GM12878 (cell line): ENCODE data around the gene CNN2. TPM values are rescaled to one million over a fixed set of nuclear protein-coding genes. Genes with fewer than 3 reads are reported as not detected.
A peak's percentile ranks its signal among the peaks of the same experiment; 100 is the strongest.

Source experiments
- ATAC-seq: fragments of 200-7000 bp; cut with Tn5 transposase; 3 replicates; pipeline ENCODE4 v1.9.1; 2020; ENCODE audit warnings: mild to moderate bottlenecking, moderate library complexity
- BruUV-seq: library from RNA; stranded (reverse); fragments of 400-500 nt; replicated peaks from 2 replicates; lab custom pipeline; 2021; lab: Mats Ljungman, UMichigan
- CTCF ChIA-PET: fragments of 300-600 bp; sonication (Branson Sonifier 250); formaldehyde crosslinking; extraction: SDS; loops from one replicate; lab custom pipeline; 2021; ENCODE audit warnings: inconsistent platforms; lab: Yijun Ruan, JAX
- POLR2A ChIA-PET: fragments of 350-600 bp; formaldehyde crosslinking; extraction: SDS; loops from one replicate; lab custom pipeline; 2021; ENCODE audit warnings: inconsistent platforms; lab: Charles Lee
- RAD21 ChIA-PET: fragments of 300-600 bp; sonication (Branson Sonifier 250); formaldehyde crosslinking; loops from one replicate; lab custom pipeline; 2023; ENCODE audit warnings: antibody characterized with exemption; ENCODE audit not compliant: unreplicated experiment; lab: Charles Lee
- SMC1A ChIA-PET: fragments of 300-600 bp; sonication (Branson Sonifier 250); formaldehyde crosslinking; loops from one replicate; lab custom pipeline; 2023; ENCODE audit not compliant: unreplicated experiment, uncharacterized antibody; lab: Charles Lee
- DNase-seq: peaks from one replicate; pipeline ENCODE4 v3.0.0-alpha.2; 2011; ENCODE audit warnings: low read depth, low spot score
- FAIRE-seq: peaks from 3 replicates; lab custom pipeline; 2011; peaks lifted over from hg19 to GRCh38; lab: Jason Lieb, UNC
- H2AFZ ChIP-seq: 2 replicates; pipeline ENCODE4 v1.6.0; 2011; ENCODE audit warnings: low read depth, low read length, control low read depth; ENCODE audit not compliant: control insufficient read depth
- H3K27ac ChIP-seq: 2 replicates; pipeline ENCODE4 v1.5.1; 2011; ENCODE audit warnings: control low read depth; ENCODE audit not compliant: control insufficient read depth, insufficient read depth
- H3K27me3 ChIP-seq, 2 experiments: replicated peaks in 1 of 2; 2 replicates each; pipeline versions ENCODE4 v1.6.0 to v1.6.1; 2011; ENCODE audit warnings: low read length in 1 of 2; ENCODE audit not compliant: control insufficient read depth in 2 of 2, insufficient read depth in 2 of 2
- H3K36me3 ChIP-seq, 2 experiments: 2 replicates each; pipeline ENCODE4 v1.5.1; 2011; ENCODE audit warnings: low read length in 1 of 2; ENCODE audit not compliant: control insufficient read depth in 2 of 2, insufficient read depth in 2 of 2
- H3K4me1 ChIP-seq: 2 replicates; pipeline ENCODE4 v1.6.1; 2011; ENCODE audit warnings: mild to moderate bottlenecking, low read length, moderate library complexity, mixed read lengths; ENCODE audit not compliant: control insufficient read depth, insufficient read depth
- H3K4me2 ChIP-seq: 2 replicates; pipeline ENCODE4 v1.6.0; 2011; ENCODE audit warnings: control low read depth; ENCODE audit not compliant: control insufficient read depth, insufficient read depth
- H3K4me3 ChIP-seq: fragments of 200-600 bp; sonication (generic); 2 replicates; pipeline ENCODE4 v1.5.1; 2016
- H3K79me2 ChIP-seq: 2 replicates; pipeline ENCODE4 v1.6.0; 2011; ENCODE audit warnings: low read length; ENCODE audit not compliant: control insufficient read depth, insufficient read depth
- H3K9ac ChIP-seq: 2 replicates; pipeline ENCODE4 v1.8.0; 2011; ENCODE audit warnings: low read length, control low read depth, mixed read lengths; ENCODE audit not compliant: control insufficient read depth, insufficient read depth
- H3K9me3 ChIP-seq: replicated peaks from 3 replicates; pipeline ENCODE4 v1.5.1; 2011; ENCODE audit warnings: mild to moderate bottlenecking, low read length; ENCODE audit not compliant: control insufficient read depth, insufficient read depth
- H4K20me1 ChIP-seq: 2 replicates; pipeline ENCODE4 v1.6.0; 2011; ENCODE audit not compliant: control insufficient read depth, insufficient read depth
- DPF2 ChIP-seq: fragments of 450-650 bp; IDR thresholded peaks from 2 replicates; pipeline ENCODE4 v1.6.1; 2017; ENCODE audit warnings: mild to moderate bottlenecking
- EGR1 ChIP-seq, 2 experiments: IDR thresholded peaks; 1 replicate in 1 of 2; 2 replicates in 1 of 2; pipeline ENCODE4 v1.6.1; 2011 to 2012; ENCODE audit warnings: low read depth in 2 of 2, low read length in 2 of 2, borderline replicate concordance in 1 of 2, mild to moderate bottlenecking in 1 of 2, moderate library complexity in 1 of 2
- ELK1 ChIP-seq: IDR thresholded peaks from 2 replicates; pipeline ENCODE4 v1.6.1; 2012; ENCODE audit warnings: low read depth, low read length, improper control_type of control experiment
- GATAD2B ChIP-seq: fragments of 450-650 bp; conservative IDR thresholded peaks from 2 replicates; pipeline ENCODE4 v1.6.1; 2017; ENCODE audit warnings: low read depth, mild to moderate bottlenecking, moderate library complexity
- IKZF2 ChIP-seq, 2 experiments: fragments of 450-650 bp; IDR thresholded peaks; 2 replicates each; pipeline ENCODE4 v1.6.1; 2017; ENCODE audit warnings: mild to moderate bottlenecking in 2 of 2, moderate library complexity in 2 of 2
- JUNB ChIP-seq: IDR thresholded peaks from 2 replicates; pipeline ENCODE4 v1.6.1; 2016; ENCODE audit warnings: antibody characterized with exemption, mild to moderate bottlenecking
- NFYB ChIP-seq: IDR thresholded peaks from 2 replicates; pipeline ENCODE4 v1.6.1; 2011; ENCODE audit warnings: low read depth, mild to moderate bottlenecking, low read length, improper control_type of control experiment, moderate library complexity; ENCODE audit not compliant: insufficient read depth
- POLR2A ChIP-seq: IDR thresholded peaks from 2 replicates; pipeline ENCODE4 v1.6.1; 2011; ENCODE audit warnings: low read depth, mild to moderate bottlenecking, low read length
- REST ChIP-seq: IDR thresholded peaks from 2 replicates; pipeline ENCODE4 v1.6.1; 2012; ENCODE audit warnings: mild to moderate bottlenecking, low read depth, low read length
- SRF ChIP-seq, 2 experiments: IDR thresholded peaks; 2 replicates each; pipeline ENCODE4 v1.6.1; 2011; ENCODE audit warnings: low read depth in 2 of 2, low read length in 2 of 2, mild to moderate bottlenecking in 1 of 2, moderate library complexity in 1 of 2
- ZBTB33 ChIP-seq: fragments of 450-650 bp; IDR thresholded peaks from 2 replicates; pipeline ENCODE4 v1.6.1; 2017; ENCODE audit warnings: mild to moderate bottlenecking
- WGBS: methylation state at CpG from one replicate; pipeline ENCODE4 v1.1.6; 2016; ENCODE audit warnings: low lambda C conversion rate; ENCODE audit not compliant: insufficient replicate concordance, insufficient coverage; ENCODE audit errors: missing lambda C conversion rate; 5-methylcytosine and 5-hydroxymethylcytosine counted together
- in situ Hi-C: fragments of 300-500 bp; cut with MboI; formaldehyde crosslinking; loops from 9 replicates; pipeline ENCODE4 v1.14.3; 2018; ENCODE audit warnings: mixed read lengths
- intact Hi-C: fragments of 100-400 bp; cut with micrococcal nuclease; formaldehyde crosslinking; loops from one replicate; pipeline ENCODE4 v1.14.2; 2022; ENCODE audit not compliant: unreplicated experiment
- polyA plus RNA-seq, 11 experiments: library from polyadenylated mRNA; depleted of rRNA in 4 of 11; unstranded in 6 of 11; stranded (reverse) in 5 of 11; fragments of >200 nt; fragmentation: Nextera tagmentation in 4 of 11; fragmentation: Illumina TruSeq in 1 of 11; extraction: Ambion mirVana in 4 of 11; extraction: Trizol in 1 of 11; gene quantifications; 1 replicate in 1 of 11; 2 replicates in 10 of 11; pipeline versions ENCODE4 v1.2.1 to v1.2.3, GENCODE V29; 2011 to 2016; ENCODE audit warnings: inconsistent platforms in 2 of 11, missing spikeins in 2 of 11, low read depth in 1 of 11
- total RNA-seq, 4 experiments: library from RNA; depleted of rRNA in 3 of 4; stranded (reverse); fragments of >200 nt in 3 of 4; fragmentation: Illumina TruSeq in 1 of 4; extraction: Trizol in 1 of 4; gene quantifications; 2 replicates each; pipeline versions ENCODE4 v1.2.1 to v1.2.3, GENCODE V29; 2013 to 2021
- TF ChIP-seq, protein P1 (sequence below): fragments of 450-650 bp; formaldehyde crosslinking; IDR thresholded peaks from 2 replicates; pipeline ENCODE4 v1.5.0; 2022; ENCODE audit warnings: mild to moderate bottlenecking, missing genetic modification characterization

The CNN2 gene
- total and polyA plus RNA-seq, 10 of the 15 experiments (the other 5 are each of a cell fraction or from before 2014, with no cell fraction given), result 34.7 to 311 (median 172) TPM

DNA sequence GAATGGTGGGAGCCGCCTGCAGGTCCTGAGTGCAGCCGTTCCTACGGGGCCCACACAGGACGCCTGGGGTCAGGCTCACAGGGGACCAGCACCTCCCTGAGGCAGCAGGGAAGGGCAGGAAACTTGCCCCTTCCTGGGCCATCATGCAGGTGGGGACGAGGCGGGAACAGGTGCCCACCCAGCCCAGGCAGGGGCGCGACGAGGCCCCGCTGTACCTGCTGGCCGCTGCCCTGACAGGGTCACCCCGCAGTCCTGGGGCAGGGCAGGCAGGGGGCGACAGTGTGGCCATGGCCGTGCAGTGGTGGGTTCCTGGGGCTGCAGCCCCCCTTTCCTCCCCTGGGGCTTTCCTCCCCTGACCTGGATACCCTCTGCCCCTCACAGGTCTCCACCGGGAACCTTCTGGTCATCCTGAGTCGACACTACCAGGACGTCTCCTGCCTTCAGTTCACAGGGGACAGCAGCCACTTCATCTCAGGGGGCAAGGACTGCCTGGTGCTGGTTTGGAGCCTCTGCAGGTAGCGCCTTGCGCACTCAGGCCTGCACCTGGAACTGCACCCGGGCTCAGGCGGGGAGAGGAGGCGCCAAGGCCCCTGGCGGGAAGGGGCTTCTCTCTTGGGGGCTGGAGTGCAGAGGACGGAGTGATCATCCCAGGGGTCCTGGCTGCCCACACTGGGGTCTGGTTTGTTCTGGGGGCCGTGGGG is 36.9 kb upstream of the CNN2 start (continued):
- TF ChIP-seq ZBTB33 (peak; percentile 5; the same call in 1 of the 2 replicates), JUNB (no peak), SRF (IDR thresholded peaks at IDR 0.05; ENCODE audit: low read depth in 2 of 2, low read length in 2 of 2) (no peak), NFYB (no peak), EGR1 (IDR thresholded peaks at IDR 0.05; ENCODE audit: borderline replicate concordance in 1 of 2, low read depth in 2 of 2, low read length in 2 of 2) (no peak), POLR2A (peak; percentile 27; the same call in 1 of the 2 replicates)

- BruUV-seq, result no TSS peak
- H4K20me1 ChIP-seq, result no peaks in the 10 kb centered on the region
- H2AFZ ChIP-seq, result no peak overlapping the region
- intact Hi-C loops, result no loop called here
- CTCF ChIA-PET, result no interaction called here
- H3K4me1 ChIP-seq, result no peaks in the 10 kb centered on the region
- RAD21 ChIA-PET, result no interaction called here
- H3K79me2 ChIP-seq, result no peaks in the 10 kb centered on the region; the same call in 1 of the 2 replicates
- H3K4me3 ChIP-seq, result no peak overlapping the region
- no peak overlapping the region for H3K27ac ChIP-seq
- no peaks in the 10 kb centered on the region for H3K9me3 ChIP-seq
- in situ Hi-C loops, result no loop called here
- no peak overlapping the region for H3K4me2 ChIP-seq
- peaks cover 4 to 15% of the 10 kb centered on the region in 2 experiments; a peak in 3 of 4 replicates for H3K36me3 ChIP-seq
- H3K9ac ChIP-seq, result no peak overlapping the region
- DNase-seq, result no peak
- POLR2A ChIA-PET, result no interaction called here
- no peak for ATAC-seq
- FAIRE-seq, result no peak
- SMC1A ChIA-PET, result no interaction called here
- no peaks in the 10 kb centered on the region for H3K27me3 ChIP-seq
- 94% methylated on average over 27 of the region's 27 CpGs for WGBS
- no peak for TF ChIP-seq POLR2A
- no peak for TF ChIP-seq REST
- TF ChIP-seq ELK1, result no peak
- TF ChIP-seq, protein P1, sequence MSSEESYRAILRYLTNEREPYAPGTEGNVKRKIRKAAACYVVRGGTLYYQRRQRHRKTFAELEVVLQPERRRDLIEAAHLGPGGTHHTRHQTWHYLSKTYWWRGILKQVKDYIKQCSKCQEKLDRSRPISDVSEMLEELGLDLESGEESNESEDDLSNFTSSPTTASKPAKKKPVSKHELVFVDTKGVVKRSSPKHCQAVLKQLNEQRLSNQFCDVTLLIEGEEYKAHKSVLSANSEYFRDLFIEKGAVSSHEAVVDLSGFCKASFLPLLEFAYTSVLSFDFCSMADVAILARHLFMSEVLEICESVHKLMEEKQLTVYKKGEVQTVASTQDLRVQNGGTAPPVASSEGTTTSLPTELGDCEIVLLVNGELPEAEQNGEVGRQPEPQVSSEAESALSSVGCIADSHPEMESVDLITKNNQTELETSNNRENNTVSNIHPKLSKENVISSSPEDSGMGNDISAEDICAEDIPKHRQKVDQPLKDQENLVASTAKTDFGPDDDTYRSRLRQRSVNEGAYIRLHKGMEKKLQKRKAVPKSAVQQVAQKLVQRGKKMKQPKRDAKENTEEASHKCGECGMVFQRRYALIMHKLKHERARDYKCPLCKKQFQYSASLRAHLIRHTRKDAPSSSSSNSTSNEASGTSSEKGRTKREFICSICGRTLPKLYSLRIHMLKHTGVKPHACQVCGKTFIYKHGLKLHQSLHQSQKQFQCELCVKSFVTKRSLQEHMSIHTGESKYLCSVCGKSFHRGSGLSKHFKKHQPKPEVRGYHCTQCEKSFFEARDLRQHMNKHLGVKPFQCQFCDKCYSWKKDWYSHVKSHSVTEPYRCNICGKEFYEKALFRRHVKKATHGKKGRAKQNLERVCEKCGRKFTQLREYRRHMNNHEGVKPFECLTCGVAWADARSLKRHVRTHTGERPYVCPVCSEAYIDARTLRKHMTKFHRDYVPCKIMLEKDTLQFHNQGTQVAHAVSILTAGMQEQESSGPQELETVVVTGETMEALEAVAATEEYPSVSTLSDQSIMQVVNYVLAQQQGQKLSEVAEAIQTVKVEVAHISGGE, result no peak
- TF ChIP-seq DPF2, result no peak
- no peak for TF ChIP-seq IKZF2 (IDR thresholded peaks at IDR 0.05)
- TF ChIP-seq GATAD2B, result no peak
Observed at GRCh38 chr19:990119-990571, 36.3 kb upstream of the CNN2 start.
